Measurements from ENCODE around the gene BEST2. TPM values are rescaled to one million over a fixed set of nuclear protein-coding genes. Genes with fewer than 3 reads are reported as not detected.

Gene BEST2
- total and polyA plus RNA-seq, 7 donors = 0.36 to 50.0 (median 45.1) TPM; not detected in 3

Small RNAs within 50 kb of the gene (small RNA-seq; reads per million reads assigned to genes)
- 0 reads per million in 3 donors for gene MIR5684
- gene SNORD41 = 57.4 to 659 (median 153) reads per million in 3 donors

Other genes starting within 250 kb of the BEST2 start
- gene ZNF564, start 200.3 kb upstream of the BEST2 start, total RNA-seq = 10 to 100 TPM; 11.7 to 17.8 (median 16.4) TPM
- 1 to 10 TPM; 7.4 to 9.0 (median 7.8) TPM for gene ZNF564, start 200.3 kb upstream of the BEST2 start, polyA plus RNA-seq
- gene ZNF490, start 141.0 kb upstream of the BEST2 start, total RNA-seq = 1 to 10 TPM; 4.3 to 7.8 (median 5.5) TPM
- gene ZNF490, start 141.0 kb upstream of the BEST2 start, polyA plus RNA-seq = 1 to 10 TPM in 2 of 3 donors, not detected in 1; 1.6 to 2.2 TPM
- 10 to 100 TPM; 16.6 to 27.6 (median 22.3) TPM for gene ZNF791, start 140.9 kb upstream of the BEST2 start, total RNA-seq
- gene ZNF791, start 140.9 kb upstream of the BEST2 start, polyA plus RNA-seq = 1 to 10 TPM; 4.2 to 9.4 (median 5.3) TPM
- 10 to 100 TPM; 41.1 to 75.6 (median 63.8) TPM for gene MAN2B1, start 85.0 kb upstream of the BEST2 start, total RNA-seq
- 10 to 100 TPM; 26.4 to 68.1 (median 31.0) TPM for gene MAN2B1, start 85.0 kb upstream of the BEST2 start, polyA plus RNA-seq
- gene WDR83, start 85.0 kb upstream of the BEST2 start, total RNA-seq = 10 to 100 TPM in 2 of 4 donors, 1 to 10 TPM in 2; 7.8 to 11.7 (median 10.0) TPM
- 10 to 100 TPM in 2 of 3 donors, 1 to 10 TPM in 1; 8.3 to 13.4 (median 12.6) TPM for gene WDR83, start 85.0 kb upstream of the BEST2 start, polyA plus RNA-seq
- gene DHPS, start 69.9 kb upstream of the BEST2 start, total RNA-seq = 100 to 1,000 TPM; 105 to 160 (median 136) TPM
- 10 to 100 TPM; 60.3 to 74.1 (median 73.3) TPM for gene DHPS, start 69.9 kb upstream of the BEST2 start, polyA plus RNA-seq
- gene GNG14, start 63.8 kb upstream of the BEST2 start, total RNA-seq = not detected
- gene GNG14, start 63.8 kb upstream of the BEST2 start, polyA plus RNA-seq = not detected
- gene FBXW9, start 55.2 kb upstream of the BEST2 start, total RNA-seq = 1 to 10 TPM; 3.6 to 6.4 (median 4.5) TPM
- 10 to 100 TPM in 1 of 3 donors, 1 to 10 TPM in 2; 6.2 to 10.8 (median 7.8) TPM for gene FBXW9, start 55.2 kb upstream of the BEST2 start, polyA plus RNA-seq
- 10 to 100 TPM; 54.2 to 92.2 (median 60.5) TPM for gene TNPO2, start 27.9 kb upstream of the BEST2 start, total RNA-seq
- 10 to 100 TPM in 2 of 3 donors, 1 to 10 TPM in 1; 9.5 to 47.2 (median 12.0) TPM for gene TNPO2, start 27.9 kb upstream of the BEST2 start, polyA plus RNA-seq
- gene TRIR, start 17.1 kb upstream of the BEST2 start, total RNA-seq = 100 to 1,000 TPM; 443 to 505 (median 475) TPM
- 100 to 1,000 TPM; 261 to 324 (median 321) TPM for gene TRIR, start 17.1 kb upstream of the BEST2 start, polyA plus RNA-seq
- 10 to 100 TPM; 34.6 to 59.4 (median 44.5) TPM for gene GET3, start 14.3 kb upstream of the BEST2 start, total RNA-seq
- 100 to 1,000 TPM in 1 of 3 donors, 10 to 100 TPM in 2; 85.8 to 121 (median 98.5) TPM for gene GET3, start 14.3 kb upstream of the BEST2 start, polyA plus RNA-seq
- 10 to 100 TPM; 10.2 to 37.9 (median 12.7) TPM for gene HOOK2, start 23.8 kb downstream of the BEST2 start, total RNA-seq
- 10 to 100 TPM; 36.0 to 80.4 (median 42.1) TPM for gene HOOK2, start 23.8 kb downstream of the BEST2 start, polyA plus RNA-seq
- gene JUNB, start 39.7 kb downstream of the BEST2 start, total RNA-seq = 1,000 to 10,000 TPM in 1 of 4 donors, 100 to 1,000 TPM in 3; 125 to 1,252 (median 504) TPM
- gene JUNB, start 39.7 kb downstream of the BEST2 start, polyA plus RNA-seq = 100 to 1,000 TPM in 2 of 3 donors, 10 to 100 TPM in 1; 91.6 to 289 (median 249) TPM
- 100 to 1,000 TPM; 248 to 312 (median 264) TPM for gene PRDX2, start 50.0 kb downstream of the BEST2 start, total RNA-seq
- 100 to 1,000 TPM; 277 to 379 (median 284) TPM for gene PRDX2, start 50.0 kb downstream of the BEST2 start, polyA plus RNA-seq
- not detected for gene THSD8, start 50.3 kb downstream of the BEST2 start, total RNA-seq
- 1 to 10 TPM in 2 of 3 donors, not detected in 1; 2.5 to 2.8 TPM for gene THSD8, start 50.3 kb downstream of the BEST2 start, polyA plus RNA-seq
- gene RNASEH2A, start 54.8 kb downstream of the BEST2 start, total RNA-seq = 1 to 10 TPM; 1.9 to 3.7 (median 3.0) TPM
- 10 to 100 TPM in 1 of 3 donors, 1 to 10 TPM in 2; 6.2 to 22.1 (median 7.2) TPM for gene RNASEH2A, start 54.8 kb downstream of the BEST2 start, polyA plus RNA-seq
- gene RTBDN, start 82.8 kb downstream of the BEST2 start, total RNA-seq = 1 to 10 TPM in 1 of 4 donors, under 1 TPM in 1, not detected in 2; 0.82 to 1.8 TPM
- under 1 TPM in 1 of 3 donors, not detected in 2; 0.83 TPM for gene RTBDN, start 82.8 kb downstream of the BEST2 start, polyA plus RNA-seq
- 1 to 10 TPM in 1 of 4 donors, under 1 TPM in 3; 0.49 to 3.3 (median 0.76) TPM for gene MAST1, start 86.7 kb downstream of the BEST2 start, total RNA-seq
- gene MAST1, start 86.7 kb downstream of the BEST2 start, polyA plus RNA-seq = 1 to 10 TPM; 1.2 to 2.6 (median 1.8) TPM
- 10 to 100 TPM; 28.6 to 45.1 (median 32.1) TPM for gene DNASE2, start 129.7 kb downstream of the BEST2 start, total RNA-seq
- gene DNASE2, start 129.7 kb downstream of the BEST2 start, polyA plus RNA-seq = 10 to 100 TPM; 11.4 to 45.4 (median 24.5) TPM
- not detected for gene KLF1, start 135.4 kb downstream of the BEST2 start, total RNA-seq
- under 1 TPM in 1 of 3 donors, not detected in 2; 0.10 TPM for gene KLF1, start 135.4 kb downstream of the BEST2 start, polyA plus RNA-seq
- 10 to 100 TPM; 24.7 to 85.0 (median 34.8) TPM for gene GCDH, start 139.4 kb downstream of the BEST2 start, total RNA-seq
- 10 to 100 TPM; 10.8 to 40.0 (median 21.3) TPM for gene GCDH, start 139.4 kb downstream of the BEST2 start, polyA plus RNA-seq
- not detected for gene SYCE2, start 167.5 kb downstream of the BEST2 start, total RNA-seq
- gene SYCE2, start 167.5 kb downstream of the BEST2 start, polyA plus RNA-seq = under 1 TPM in 1 of 3 donors, not detected in 2; 0.17 TPM
- gene FARSA, start 181.9 kb downstream of the BEST2 start, total RNA-seq = 10 to 100 TPM; 21.4 to 33.3 (median 31.7) TPM
- 10 to 100 TPM; 27.0 to 86.8 (median 29.1) TPM for gene FARSA, start 181.9 kb downstream of the BEST2 start, polyA plus RNA-seq
- gene CALR, start 186.8 kb downstream of the BEST2 start, total RNA-seq = 100 to 1,000 TPM; 147 to 260 (median 208) TPM
- gene CALR, start 186.8 kb downstream of the BEST2 start, polyA plus RNA-seq = 100 to 1,000 TPM in 2 of 3 donors, 10 to 100 TPM in 1; 70.3 to 717 (median 168) TPM
- gene RAD23A, start 194.1 kb downstream of the BEST2 start, total RNA-seq = 100 to 1,000 TPM in 3 of 4 donors, 10 to 100 TPM in 1; 98.8 to 133 (median 117) TPM
- gene RAD23A, start 194.1 kb downstream of the BEST2 start, polyA plus RNA-seq = 10 to 100 TPM; 58.7 to 99.3 (median 70.9) TPM
- 10 to 100 TPM; 36.0 to 65.8 (median 53.5) TPM for gene GADD45GIP1, start 205.4 kb downstream of the BEST2 start, total RNA-seq
- 10 to 100 TPM; 23.6 to 32.1 (median 28.2) TPM for gene GADD45GIP1, start 205.4 kb downstream of the BEST2 start, polyA plus RNA-seq
- 1 to 10 TPM; 1.2 to 2.0 (median 1.7) TPM for gene DAND5, start 217.8 kb downstream of the BEST2 start, total RNA-seq
- gene DAND5, start 217.8 kb downstream of the BEST2 start, polyA plus RNA-seq = under 1 TPM in 1 of 3 donors, not detected in 2; 0.13 TPM
- 100 to 1,000 TPM in 1 of 4 donors, 10 to 100 TPM in 3; 44.1 to 104 (median 58.5) TPM for gene NFIX, start 243.7 kb downstream of the BEST2 start, total RNA-seq
- 10 to 100 TPM; 10.6 to 28.2 (median 22.2) TPM for gene NFIX, start 243.7 kb downstream of the BEST2 start, polyA plus RNA-seq